Measurements from ENCODE around the gene NCOR1.

- no peak for TF ChIP-seq CHD2 (IDR thresholded peaks at IDR 0.05; ENCODE audit: low read length, partially characterized antibody)
- no peak for TF ChIP-seq CTCF (IDR thresholded peaks at IDR 0.05)
- TF ChIP-seq NRF1 (IDR thresholded peaks at IDR 0.05; ENCODE audit: low read depth, low read length), result no peak
- no peak for TF ChIP-seq MXI1 (IDR thresholded peaks at IDR 0.05; ENCODE audit: low read depth, low read length)
- no peak for TF ChIP-seq TEAD4 (IDR thresholded peaks at IDR 0.05; ENCODE audit: borderline replicate concordance, insufficient read depth)
- no peak for TF ChIP-seq USF2 (IDR thresholded peaks at IDR 0.05; ENCODE audit: borderline replicate concordance, low read depth, low read length)
- no peak for TF ChIP-seq RAD21 (IDR thresholded peaks at IDR 0.05; ENCODE audit: low read length)
- no peak for TF ChIP-seq REST (IDR thresholded peaks at IDR 0.05; ENCODE audit: low read depth, low read length)
- no peak for TF ChIP-seq MAX (IDR thresholded peaks at IDR 0.05; ENCODE audit: low read depth)
- no peak for TF ChIP-seq ZBTB33 (IDR thresholded peaks at IDR 0.05; ENCODE audit: borderline replicate concordance, low read depth)
- no peak for TF ChIP-seq RCOR1 (IDR thresholded peaks at IDR 0.05; ENCODE audit: low read length)
- TF ChIP-seq POLR2AphosphoS5 (IDR thresholded peaks at IDR 0.05; ENCODE audit: low read depth, low read length), result no peak
Observed at GRCh38 chr17:16068323-16068722, 147.0 kb downstream of the NCOR1 start.
